Aorta (tissue), 5 donors: Measurements from ENCODE around the gene PDE4D. TPM values are rescaled to one million over a fixed set of nuclear protein-coding genes. Genes with fewer than 3 reads are reported as not detected.

Experiments used
- ATAC-seq: fragments of 200-7000 bp; cut with Tn5 transposase; one replicate; pipeline ENCODE4 v1.9.1; 2022; ENCODE audit warnings: moderate library complexity; ENCODE audit not compliant: low FRiP score
- DNase-seq, 2 donors: peaks; one replicate each; pipeline ENCODE4 v3.0.0-alpha.2; 2020
- H3K27ac ChIP-seq, 2 donors: one replicate each; pipeline ENCODE4 v1.5.1; 2013; ENCODE audit warnings: low read length in 2 of 2, mild to moderate bottlenecking in 2 of 2, moderate library complexity in 2 of 2, control low read depth in 1 of 2, inconsistent platforms in 1 of 2, low read depth in 1 of 2
- H3K27me3 ChIP-seq, 2 donors: one replicate each; pipeline ENCODE4 v1.6.1; 2013; ENCODE audit warnings: control low read depth in 1 of 2, low read length in 1 of 2, mild to moderate bottlenecking in 1 of 2, moderate library complexity in 1 of 2; ENCODE audit not compliant: insufficient read depth in 2 of 2, control insufficient read depth in 1 of 2
- H3K36me3 ChIP-seq, 2 donors: one replicate each; pipeline ENCODE4 v1.6.1; 2013; ENCODE audit warnings: control low read depth in 1 of 2, low read length in 1 of 2, mild to moderate bottlenecking in 1 of 2; ENCODE audit not compliant: insufficient read depth in 2 of 2, control insufficient read depth in 1 of 2
- H3K4me1 ChIP-seq, 2 donors: one replicate each; pipeline ENCODE4 v1.6.1; 2013; ENCODE audit warnings: low read length in 2 of 2, control low read depth in 1 of 2, mild to moderate bottlenecking in 1 of 2, moderate library complexity in 1 of 2; ENCODE audit not compliant: insufficient read depth in 2 of 2, control insufficient read depth in 1 of 2
- H3K4me3 ChIP-seq, 2 donors: one replicate each; pipeline ENCODE4 v1.5.1; 2013; ENCODE audit warnings: low read length in 2 of 2, control low read depth in 1 of 2, mild to moderate bottlenecking in 1 of 2
- H3K9me3 ChIP-seq: one replicate; pipeline ENCODE4 v1.6.1; 2013; ENCODE audit warnings: mild to moderate bottlenecking, low read length; ENCODE audit not compliant: control insufficient read depth
- WGBS, 2 donors: extraction: QIAGEN DNeasy Blood & Tissue Kit; methylation state at CpG; one replicate each; pipeline ENCODE4 v1.1.7; 2013; 5-methylcytosine and 5-hydroxymethylcytosine counted together
- intact Hi-C, 2 donors: fragments of 100-400 bp; cut with DNase I; formaldehyde crosslinking; loops; one replicate each; pipeline versions ENCODE4 v1.14.2 to v1.15.0; 2022
- polyA plus RNA-seq, 2 donors: library from polyadenylated mRNA; stranded (reverse); fragments of 200-250 nt; gene quantifications; one replicate each; pipeline ENCODE4 v1.2.3, GENCODE V29; 2013
- total RNA-seq, 2 donors: library from RNA; stranded (reverse); fragmentation: NEBNext Ultra II Directional; extraction: Animal tissue kit (Norgen Biotek cat#: 25700); gene quantifications; one replicate each; pipeline ENCODE4 v1.2.1, GENCODE V29; 2021
- donor health status: healthy with polysubstance abuse.
- donor health status: Bipolar disorder and iron deficiency.
- donor health status: DM: no; HTN: no; CAD: no.
- donor health status: DM: no; HTN: no; CAD: no.
- donor health status: DM: yes; HTN: yes; CAD: no.

The PDE4D gene
- total and polyA plus RNA-seq, 4 donors: 2.4 to 112 (median 33.3) TPM

DNA sequence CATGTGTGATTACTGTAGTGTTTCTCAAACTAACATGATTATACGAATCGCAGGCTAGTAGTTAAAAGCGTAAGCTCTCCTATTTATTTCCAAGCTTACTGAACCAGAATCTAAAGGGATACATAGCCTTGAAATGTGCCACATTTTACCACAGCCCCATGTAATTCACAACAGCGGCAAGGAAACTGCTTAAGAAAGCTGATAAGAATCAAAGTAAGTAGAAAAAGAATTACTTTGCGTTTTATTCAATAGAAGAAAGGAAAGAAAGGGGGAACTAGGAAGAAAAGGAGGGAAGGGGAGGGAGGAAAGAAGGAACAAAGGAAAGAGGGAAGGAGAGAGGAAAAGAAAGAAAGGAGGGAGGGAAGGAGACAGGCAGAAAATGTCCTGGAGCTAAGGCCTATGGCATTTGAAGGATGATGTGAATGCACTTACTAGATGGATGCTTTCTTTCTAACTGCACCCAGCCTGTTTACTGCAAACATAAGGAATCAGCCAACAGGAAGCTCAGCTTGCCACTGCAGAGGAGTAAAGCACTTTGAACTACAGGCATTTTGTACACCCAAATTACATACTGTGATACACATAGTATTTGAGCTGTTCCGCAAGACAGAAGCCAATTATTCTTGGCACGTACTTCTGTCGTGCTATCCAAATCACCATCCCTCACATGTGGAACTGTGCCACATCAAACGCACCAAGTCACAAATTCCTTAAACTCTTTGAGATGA lies 789.0 kb downstream of the PDE4D start:
- H3K4me3 ChIP-seq: no peak overlapping the region
- H3K4me1 ChIP-seq: peaks cover 0 to 5% of the 10 kb centered on the region in 2 donors
- no peak for DNase-seq
- no peaks in the 10 kb centered on the region for H3K27me3 ChIP-seq
- ATAC-seq: no peak
- no peaks in the 10 kb centered on the region for H3K36me3 ChIP-seq
- 54% methylated on average over 9 of the region's 9 CpGs for WGBS, 2 donors
- no peak overlapping the region for H3K27ac ChIP-seq
- no peaks in the 10 kb centered on the region for H3K9me3 ChIP-seq
- intact Hi-C loops: no loop called here

DNA sequence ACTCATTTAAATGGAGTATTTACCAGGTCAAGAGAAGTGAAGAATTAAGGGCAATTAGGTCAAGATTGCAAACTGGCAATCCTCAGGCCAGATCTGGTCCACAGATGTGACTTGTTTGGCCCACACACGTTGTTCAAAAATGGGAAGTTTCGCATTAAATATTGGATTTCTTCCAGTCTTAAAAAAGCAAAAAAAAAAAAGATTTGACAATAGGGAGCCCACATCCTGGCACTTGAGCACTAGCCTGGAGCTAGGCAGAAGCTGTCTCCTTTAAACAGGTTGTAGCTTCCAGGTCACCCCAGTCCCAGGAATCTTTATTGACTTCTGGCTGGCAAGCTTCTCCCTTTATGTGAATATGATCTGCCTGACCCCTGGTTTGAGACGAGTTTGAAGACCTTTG lies 790.2 kb downstream of the PDE4D start:
- DNase-seq: no peak
- Histone ChIP-seq H3K27me3 (no peaks in the 10 kb centered on the region), H3K36me3 (no peaks in the 10 kb centered on the region), H3K27ac (no peak overlapping the region), H3K4me1 (peaks cover 0 to 5% of the 10 kb centered on the region in 2 donors), H3K9me3 (no peaks in the 10 kb centered on the region), H3K4me3 (no peak overlapping the region)
- ATAC-seq: no peak
- WGBS, 2 donors: 82 to 83% methylated on average over 3 of the region's 3 CpGs
- intact Hi-C loops: no loop called here

DNA sequence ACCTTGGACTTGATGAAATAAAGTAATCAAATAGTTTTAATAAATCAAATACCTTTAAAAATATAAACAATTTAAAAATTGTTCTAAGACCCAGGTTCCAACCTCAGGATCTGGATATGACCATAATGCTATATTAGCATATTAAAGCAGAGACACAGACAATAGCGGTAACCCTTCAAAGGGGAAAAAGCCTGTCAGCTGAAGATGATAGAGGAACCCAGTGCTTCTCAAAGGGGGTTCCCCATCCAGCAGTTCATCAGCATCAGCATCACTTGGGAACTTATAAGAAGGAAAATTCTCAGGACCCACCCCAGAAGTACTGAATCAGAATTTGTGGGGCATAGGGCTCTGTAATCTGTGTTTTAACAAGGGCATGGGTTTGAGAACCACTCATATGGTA lies 791.1 kb downstream of the PDE4D start:
- Histone ChIP-seq H3K27ac (no peak overlapping the region), H3K36me3 (no peaks in the 10 kb centered on the region), H3K4me3 (no peak overlapping the region), H3K27me3 (no peaks in the 10 kb centered on the region), H3K4me1 (peaks cover 0 to 5% of the 10 kb centered on the region in 2 donors), H3K9me3 (no peaks in the 10 kb centered on the region)
- intact Hi-C loops: no loop called here
- DNase-seq (no peak), ATAC-seq (no peak)
- 96 to 100% methylated on average over 1 of the region's 1 CpG for WGBS, 2 donors

DNA sequence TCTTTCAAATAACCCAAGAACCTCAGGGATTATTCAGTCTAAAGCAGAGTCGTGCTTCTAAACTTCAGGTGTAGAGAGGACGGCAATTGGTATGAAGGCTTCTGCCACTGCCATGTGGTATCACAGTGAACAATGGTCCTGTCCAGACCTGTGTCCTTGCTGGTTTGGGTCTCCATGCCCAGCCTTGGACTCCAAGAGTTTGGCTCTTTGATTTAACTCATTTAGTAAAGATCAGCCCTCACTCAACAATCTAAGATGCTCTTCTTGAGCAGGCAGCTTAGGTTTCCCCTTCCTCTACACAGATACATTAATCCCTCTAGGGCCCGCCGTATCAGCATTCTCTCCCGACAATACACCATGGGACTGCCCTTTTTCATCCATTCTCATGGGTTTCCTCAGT lies 792.7 kb downstream of the PDE4D start:
- H3K4me1 ChIP-seq: peaks cover 0 to 5% of the 10 kb centered on the region in 2 donors
- DNase-seq (no peak), ATAC-seq (no peak)
- H3K27ac ChIP-seq: no peak overlapping the region
- intact Hi-C loops: no loop called here
- H3K4me3 ChIP-seq: no peak overlapping the region
- no peaks in the 10 kb centered on the region for H3K36me3 ChIP-seq
- WGBS, 2 donors: 97 to 98% methylated on average over 5 of the region's 5 CpGs
- no peaks in the 10 kb centered on the region for H3K9me3 ChIP-seq
- no peaks in the 10 kb centered on the region for H3K27me3 ChIP-seq

DNA sequence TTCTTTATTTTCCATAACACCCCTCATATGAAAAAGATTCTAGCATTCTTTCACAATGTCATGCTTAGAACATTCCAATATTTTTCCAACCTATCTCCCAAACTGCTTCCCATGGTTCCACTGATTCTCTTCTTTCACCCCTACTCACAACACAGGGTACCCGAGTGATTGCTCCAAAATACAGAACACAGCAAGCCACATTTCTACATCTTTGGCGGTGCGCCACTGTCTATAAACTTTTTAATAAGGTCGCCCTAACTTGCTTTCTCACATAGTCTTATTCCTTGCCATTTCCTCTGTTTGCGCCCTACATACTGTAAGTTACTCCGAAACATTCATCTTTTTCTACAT lies 793.6 kb downstream of the PDE4D start:
- 94 to 97% methylated on average over 6 of the region's 6 CpGs for WGBS, 2 donors
- ATAC-seq (no peak), DNase-seq (no peak)
- intact Hi-C loops: no loop called here
- Histone ChIP-seq H3K27ac (no peak overlapping the region), H3K27me3 (no peaks in the 10 kb centered on the region), H3K36me3 (no peaks in the 10 kb centered on the region), H3K4me3 (no peak overlapping the region), H3K9me3 (no peaks in the 10 kb centered on the region), H3K4me1 (peaks cover 0 to 4% of the 10 kb centered on the region in 2 donors)

DNA sequence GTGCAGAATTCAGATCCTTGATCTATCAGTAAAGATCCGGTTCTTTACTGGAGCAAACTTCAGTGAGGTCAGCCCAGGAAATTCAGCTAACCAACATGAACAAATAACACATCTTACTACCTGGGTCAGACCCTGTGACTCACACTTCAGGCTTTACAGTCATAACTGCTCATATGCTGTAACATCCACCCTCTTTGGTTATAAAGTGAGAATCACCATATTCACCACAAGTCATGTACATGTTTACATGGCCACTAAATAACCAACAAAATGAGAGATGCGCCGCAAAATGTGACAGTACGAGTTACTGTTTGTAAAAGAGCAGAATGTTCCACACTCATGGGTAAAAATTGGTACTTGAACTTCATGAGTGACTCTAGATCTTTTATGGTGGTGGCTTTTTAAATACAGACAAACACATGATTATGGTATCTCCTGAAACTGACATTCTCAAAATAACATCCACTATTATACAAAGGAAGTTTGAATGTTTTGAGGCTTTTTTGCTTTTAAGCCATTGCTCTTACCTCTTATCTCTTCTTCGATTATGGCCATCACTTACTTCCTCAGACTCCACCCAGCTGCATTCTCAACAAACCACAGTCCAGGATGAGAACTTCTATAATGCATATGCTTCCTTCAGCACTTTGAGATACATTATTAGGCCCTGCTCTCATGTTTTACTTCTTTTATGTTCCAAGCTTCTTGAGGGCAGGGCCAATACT lies 794.1 kb downstream of the PDE4D start:
- ATAC-seq (no peak), DNase-seq (no peak)
- H3K4me3 ChIP-seq: no peak overlapping the region
- no peaks in the 10 kb centered on the region for H3K4me1 ChIP-seq
- no peaks in the 10 kb centered on the region for H3K27me3 ChIP-seq
- no peak overlapping the region for H3K27ac ChIP-seq
- no peaks in the 10 kb centered on the region for H3K9me3 ChIP-seq
- no peaks in the 10 kb centered on the region for H3K36me3 ChIP-seq
- intact Hi-C loops: no loop called here
- WGBS, 2 donors: 89 to 93% methylated on average over 5 of the region's 5 CpGs

DNA sequence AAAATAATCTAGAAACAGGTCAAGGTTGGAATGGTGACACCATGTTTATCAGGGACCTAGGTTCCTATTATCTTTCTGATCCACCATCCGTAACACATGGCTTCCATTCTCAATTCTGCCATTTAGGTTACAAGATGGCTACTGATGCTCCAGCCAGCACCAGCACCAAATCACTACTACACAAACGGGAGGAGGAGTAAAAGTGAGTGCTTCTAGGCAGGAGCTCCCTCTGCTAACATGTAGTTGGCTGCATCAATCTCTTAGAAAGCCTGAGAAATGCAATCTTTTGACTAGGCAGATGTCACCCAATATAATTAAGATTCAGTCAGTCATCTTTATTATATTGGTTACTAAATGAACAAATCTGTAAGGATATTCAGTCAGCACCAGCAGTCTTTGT lies 794.8 kb downstream of the PDE4D start:
- H3K9me3 ChIP-seq: no peaks in the 10 kb centered on the region
- no peaks in the 10 kb centered on the region for H3K4me1 ChIP-seq
- ATAC-seq (no peak), DNase-seq (no peak)
- H3K36me3 ChIP-seq: no peaks in the 10 kb centered on the region
- H3K4me3 ChIP-seq: no peak overlapping the region
- H3K27ac ChIP-seq: no peak overlapping the region
- no peaks in the 10 kb centered on the region for H3K27me3 ChIP-seq
- intact Hi-C loops: no loop called here
- WGBS, 2 donors: 87 to 95% methylated on average over 2 of the region's 2 CpGs

DNA sequence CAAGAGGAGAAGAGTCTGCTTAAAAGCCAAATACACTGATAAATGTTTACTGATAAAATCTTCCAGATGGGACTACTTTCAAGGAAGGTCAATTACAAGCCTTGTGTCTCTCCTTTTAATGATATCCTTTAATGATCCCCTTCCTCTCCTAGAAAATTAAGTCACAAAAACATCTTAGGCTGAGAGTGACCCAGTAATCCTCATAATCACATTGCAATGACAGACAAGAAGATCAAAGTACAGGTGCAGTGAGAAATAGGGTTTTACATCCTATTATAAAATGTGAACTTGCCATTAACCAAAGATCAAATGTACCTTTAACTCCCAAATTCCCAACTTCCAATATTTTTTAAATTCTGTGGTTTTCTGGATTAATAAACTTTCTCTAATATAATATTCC lies 795.8 kb downstream of the PDE4D start:
- ATAC-seq (no peak), DNase-seq (no peak)
- intact Hi-C loops: no loop called here
- Histone ChIP-seq H3K27me3 (no peaks in the 10 kb centered on the region), H3K9me3 (no peaks in the 10 kb centered on the region), H3K4me3 (no peak overlapping the region), H3K36me3 (no peaks in the 10 kb centered on the region), H3K27ac (no peak overlapping the region), H3K4me1 (no peaks in the 10 kb centered on the region)

DNA sequence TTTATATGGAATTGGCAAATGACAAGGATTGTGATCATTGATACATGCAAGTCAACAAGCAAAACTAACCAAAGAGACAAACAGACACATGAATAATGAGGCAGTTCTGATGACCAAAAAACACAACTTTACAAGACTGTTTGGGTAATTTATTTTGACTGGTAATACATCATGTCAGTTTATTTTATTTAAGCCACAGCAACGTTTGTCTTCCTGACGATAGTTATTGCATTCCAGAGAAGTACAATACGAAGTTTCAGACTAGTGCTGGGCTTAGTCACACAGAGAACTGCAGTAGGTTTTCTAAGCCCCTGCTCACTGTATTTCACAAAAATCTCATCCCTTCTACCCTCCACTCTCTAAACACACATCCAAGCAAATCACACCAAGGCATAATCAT lies 796.4 kb downstream of the PDE4D start:
- Histone ChIP-seq H3K4me3 (no peak overlapping the region), H3K36me3 (no peaks in the 10 kb centered on the region), H3K27ac (no peak overlapping the region), H3K4me1 (no peaks in the 10 kb centered on the region), H3K27me3 (no peaks in the 10 kb centered on the region), H3K9me3 (no peaks in the 10 kb centered on the region)
- intact Hi-C loops: no loop called here
- DNase-seq (no peak), ATAC-seq (no peak)
- whole genome bisulfite sequencing, 2 donors: 21 to 25% methylated on average over 3 of the region's 3 CpGs
